H1 (cell line): ENCODE results near the gene MRPL52. TPM values are rescaled to one million over a fixed set of nuclear protein-coding genes. Genes with fewer than 3 reads are reported as not detected.
A peak's percentile ranks its signal among the peaks of the same experiment; 100 is the strongest.

Experiments
- ASH2L ChIP-seq: fragments of 200-600, 300-600 bp; sonication (generic); IDR thresholded peaks from one replicate; pipeline ENCODE4 v1.7.1; 2017; ENCODE audit warnings: low read length
- BRCA1 ChIP-seq: IDR thresholded peaks from 2 replicates; pipeline ENCODE4 v1.6.1; 2012; ENCODE audit warnings: low read depth, low read length, improper control_type of control experiment
- CBX5 ChIP-seq: fragments of 300-800, 300-1000 bp; sonication (generic); IDR thresholded peaks from 2 replicates; pipeline ENCODE4 v1.7.1; 2016; ENCODE audit warnings: antibody characterized with exemption, low read length, low read depth
- CBX8 ChIP-seq: fragments of 300-800, 300-1000 bp; sonication (generic); IDR thresholded peaks from 2 replicates; pipeline ENCODE4 v1.7.1; 2016; ENCODE audit warnings: low read depth, low read length, borderline replicate concordance
- CTBP2 ChIP-seq: IDR thresholded peaks from 2 replicates; pipeline ENCODE4 v1.7.0; 2011; ENCODE audit warnings: borderline replicate concordance, mild to moderate bottlenecking, moderate library complexity, mixed read lengths, low read length; ENCODE audit not compliant: insufficient read depth, insufficient read length
- EGR1 ChIP-seq: IDR thresholded peaks from 2 replicates; pipeline ENCODE4 v1.6.1; 2011; ENCODE audit warnings: low read depth, low read length, borderline replicate concordance
- EZH2 ChIP-seq: fragments of 200-600 bp; sonication (generic); IDR thresholded peaks from 2 replicates; pipeline ENCODE4 v1.7.1; 2012; ENCODE audit warnings: low read depth, mild to moderate bottlenecking, moderate library complexity, low read length, inconsistent platforms; ENCODE audit not compliant: severe bottlenecking
- HDAC6 ChIP-seq: IDR thresholded peaks from one replicate; pipeline ENCODE4 v1.7.1; 2012; ENCODE audit warnings: low read depth, mild to moderate bottlenecking, inconsistent platforms, low read length, moderate library complexity
- JUN ChIP-seq: IDR thresholded peaks from 2 replicates; pipeline ENCODE4 v1.6.1; 2011; ENCODE audit warnings: low read depth, mild to moderate bottlenecking, improper control_type of control experiment, low read length
- KDM4A ChIP-seq: IDR thresholded peaks from one replicate; pipeline ENCODE4 v1.7.1; 2012; ENCODE audit warnings: low read depth, mild to moderate bottlenecking, moderate library complexity, low read length, inconsistent platforms; ENCODE audit not compliant: severe bottlenecking
- NANOG ChIP-seq: IDR thresholded peaks from 2 replicates; pipeline ENCODE4 v1.6.1; 2011; ENCODE audit warnings: low read length, low read depth, mild to moderate bottlenecking, inconsistent platforms; ENCODE audit not compliant: insufficient read depth, poor library complexity, severe bottlenecking
- PHF8 ChIP-seq: fragments of 200-600 bp; sonication (generic); conservative IDR thresholded peaks from 2 replicates; pipeline ENCODE4 v1.7.1; 2012; ENCODE audit warnings: low read depth, mild to moderate bottlenecking, inconsistent platforms, low read length, moderate library complexity
- POLR2AphosphoS5 ChIP-seq: IDR thresholded peaks from 2 replicates; pipeline ENCODE4 v1.6.1; 2011; ENCODE audit warnings: low read depth, low read length
- RBBP5 ChIP-seq: IDR thresholded peaks from 2 replicates; pipeline ENCODE4 v1.7.1; 2012; ENCODE audit warnings: low read depth, mild to moderate bottlenecking, inconsistent platforms, low read length, moderate library complexity, borderline replicate concordance
- RFX5 ChIP-seq: IDR thresholded peaks from 2 replicates; pipeline ENCODE4 v1.6.1; 2011; ENCODE audit warnings: low read depth, low read length, improper control_type of control experiment, borderline replicate concordance
- RNF2 ChIP-seq: fragments of 200-900, 300-1000 bp; sonication (generic); IDR thresholded peaks from 2 replicates; pipeline ENCODE4 v1.7.1; 2016; ENCODE audit warnings: borderline replicate concordance, low read depth, mild to moderate bottlenecking, antibody characterized with exemption, low read length; ENCODE audit not compliant: poor library complexity, severe bottlenecking; ENCODE audit errors: missing control alignments
- SAP30 ChIP-seq: fragments of 300-600 bp; sonication (generic); IDR thresholded peaks from 2 replicates; pipeline ENCODE4 v1.7.1; 2012; ENCODE audit warnings: low read length, moderate library complexity, mild to moderate bottlenecking, inconsistent platforms; ENCODE audit not compliant: insufficient read depth, insufficient replicate concordance
- SIN3A ChIP-seq, 2 experiments: IDR thresholded peaks in 1 of 2; conservative IDR thresholded peaks in 1 of 2; 2 replicates each; pipeline ENCODE4 v1.6.1; 2011 to 2012; ENCODE audit warnings: low read length in 2 of 2, improper control_type of control experiment in 1 of 2, low read depth in 1 of 2, mild to moderate bottlenecking in 1 of 2
- SP2 ChIP-seq: IDR thresholded peaks from 2 replicates; pipeline ENCODE4 v1.6.1; 2012; ENCODE audit warnings: mild to moderate bottlenecking, low read length, inconsistent platforms
- SUZ12 ChIP-seq: fragments of 200-600 bp; sonication (generic); IDR thresholded peaks from 2 replicates; pipeline ENCODE4 v1.6.1; 2012; ENCODE audit warnings: mild to moderate bottlenecking, inconsistent platforms, low read length, moderate library complexity, mixed read lengths
- TEAD4 ChIP-seq: IDR thresholded peaks from 2 replicates; pipeline ENCODE4 v1.6.1; 2012; ENCODE audit warnings: low read depth, low read length, inconsistent platforms, mixed read lengths
- YY1 ChIP-seq: IDR thresholded peaks from 2 replicates; pipeline ENCODE4 v1.6.1; 2011; ENCODE audit warnings: low read depth, mild to moderate bottlenecking, low read length
- polyA plus RNA-seq, 7 experiments: library from polyadenylated mRNA; depleted of rRNA in 3 of 7; stranded (reverse) in 5 of 7; unstranded in 2 of 7; fragments of >200 nt in 5 of 7; fragments of 200-250 nt in 2 of 7; gene quantifications; 1 replicate in 5 of 7; 2 replicates in 1 of 7; 4 replicates in 1 of 7; pipeline versions ENCODE4 v1.2.1 to v1.2.3, GENCODE V29; 2011 to 2013; ENCODE audit warnings: missing spikeins in 2 of 7, mixed read lengths in 2 of 7
- total RNA-seq: library from RNA; stranded (reverse); fragmentation: NEBNext Ultra II Directional; extraction: Animal tissue kit (Norgen Biotek cat#: 25700); gene quantifications from 2 replicates; pipeline ENCODE4 v1.2.1, GENCODE V29; 2021
- TF ChIP-seq, protein P1 (sequence below): IDR thresholded peaks from 2 replicates; pipeline ENCODE4 v1.6.1; 2012; ENCODE audit warnings: inconsistent platforms

MRPL52 gene
- total and polyA plus RNA-seq, 2 of the 8 experiments (the other 6 are each of a cell fraction or from before 2014, with no cell fraction given): 70.5 to 176 TPM

DNA sequence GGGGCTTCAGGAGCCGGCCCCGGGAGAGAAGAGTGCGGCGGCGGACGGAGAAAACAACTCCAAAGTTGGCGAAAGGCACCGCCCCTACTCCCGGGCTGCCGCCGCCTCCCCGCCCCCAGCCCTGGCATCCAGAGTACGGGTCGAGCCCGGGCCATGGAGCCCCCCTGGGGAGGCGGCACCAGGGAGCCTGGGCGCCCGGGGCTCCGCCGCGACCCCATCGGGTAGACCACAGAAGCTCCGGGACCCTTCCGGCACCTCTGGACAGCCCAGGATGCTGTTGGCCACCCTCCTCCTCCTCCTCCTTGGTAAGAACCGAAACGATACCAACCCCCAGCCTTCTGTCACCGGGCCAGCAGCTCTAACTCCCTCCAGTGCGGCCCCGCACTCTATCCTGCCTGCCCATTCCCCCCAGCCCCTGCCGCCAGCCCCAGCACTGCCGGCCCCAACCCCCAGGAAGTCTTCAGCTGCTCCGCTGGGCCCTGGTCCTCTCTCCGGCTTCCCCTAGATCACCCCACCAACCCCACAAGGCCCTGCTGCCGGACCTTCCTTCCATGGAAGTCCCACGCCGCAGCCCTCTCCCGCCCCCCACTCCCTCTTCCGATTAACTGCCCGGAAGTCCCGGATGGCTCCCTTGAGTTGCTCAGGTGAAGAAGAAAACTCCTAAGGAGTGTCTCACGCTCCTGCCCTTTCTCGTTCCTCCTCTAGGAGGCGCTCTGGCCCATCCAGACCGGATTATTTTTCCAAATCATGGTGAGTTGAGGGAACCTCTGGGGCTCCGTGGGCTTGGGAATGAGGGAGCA lies 42.5 kb downstream of the MRPL52 start (continued):
- TF ChIP-seq JUN (no peak), RBBP5 (no peak), RNF2 (no peak), PHF8 (peak; percentile 37; the same call in 1 of the 2 replicates), EZH2 (no peak), NANOG (no peak), SIN3A (conservative IDR thresholded peaks at IDR 0.05 in 1 of 2, IDR thresholded peaks at IDR 0.05 in 1 of 2; ENCODE audit: low read depth in 1 of 2, low read length in 2 of 2) (peak; percentile 50 to 78; a peak in 1 of 4 replicates), EGR1 (0 out of 2 replicates have a peak, but pooled peaks have one; percentile 44), CBX8 (no peak), BRCA1 (no peak), TEAD4 (no peak), ASH2L (peak; percentile 2), SUZ12 (no peak), CTBP2 (no peak), HDAC6 (no peak), RFX5 (no peak), SAP30 (no peak), POLR2AphosphoS5 (no peak), YY1 (0 out of 2 replicates have a peak, but pooled peaks have one; percentile 40), CBX5 (no peak), SP2 (no peak), KDM4A (no peak)
- TF ChIP-seq, protein P1, sequence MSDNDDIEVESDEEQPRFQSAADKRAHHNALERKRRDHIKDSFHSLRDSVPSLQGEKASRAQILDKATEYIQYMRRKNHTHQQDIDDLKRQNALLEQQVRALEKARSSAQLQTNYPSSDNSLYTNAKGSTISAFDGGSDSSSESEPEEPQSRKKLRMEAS: peak; percentile 27; the same call in 1 of the 2 replicates
